KMS-11 (cell line): ENCODE measurements around the gene GARS1.

ENCODE experiments used
- H2AFZ ChIP-seq: fragments of 200-600 bp; sonication (generic); 2 replicates; pipeline ENCODE4 v1.6.1; 2016; ENCODE audit warnings: antibody characterized with exemption, mixed run types, low read depth
- H3K27ac ChIP-seq: fragments of 200-600 bp; sonication (generic); 2 replicates; pipeline ENCODE4 v1.6.1; 2016; ENCODE audit warnings: mild to moderate bottlenecking, mixed run types
- H3K27me3 ChIP-seq: fragments of 200-600 bp; sonication (generic); 2 replicates; pipeline ENCODE4 v1.6.1; 2017; ENCODE audit warnings: mild to moderate bottlenecking, low read depth, mixed run types, moderate library complexity; ENCODE audit not compliant: insufficient read depth
- H3K36me3 ChIP-seq: fragments of 200-600 bp; sonication (generic); 2 replicates; pipeline ENCODE4 v1.6.1; 2017; ENCODE audit warnings: mild to moderate bottlenecking, mixed run types; ENCODE audit not compliant: insufficient read depth
- H3K4me1 ChIP-seq: fragments of 200-600 bp; sonication (generic); 2 replicates; pipeline ENCODE4 v1.6.1; 2016; ENCODE audit warnings: mild to moderate bottlenecking, low read depth, mixed run types; ENCODE audit not compliant: poor library complexity, severe bottlenecking
- H3K4me2 ChIP-seq: fragments of 200-600 bp; sonication (generic); 2 replicates; pipeline ENCODE4 v1.7.0; 2016; ENCODE audit warnings: mild to moderate bottlenecking, mixed run types
- H3K4me3 ChIP-seq: fragments of 200-600 bp; sonication (generic); IDR thresholded peaks from 2 replicates; pipeline ENCODE4 v1.6.1; 2017; ENCODE audit warnings: low read depth, low read length, mixed read lengths; ENCODE audit not compliant: insufficient read depth
- H3K79me2 ChIP-seq: fragments of 200-600 bp; sonication (generic); 2 replicates; pipeline ENCODE4 v1.6.1; 2016; ENCODE audit warnings: low read depth, mixed run types; ENCODE audit not compliant: insufficient read depth
- H3K9ac ChIP-seq: fragments of 200-600 bp; sonication (generic); 2 replicates; pipeline ENCODE4 v1.6.1; 2016; ENCODE audit warnings: mild to moderate bottlenecking, mixed run types
- H4K20me1 ChIP-seq: fragments of 200-600 bp; sonication (generic); 2 replicates; pipeline ENCODE4 v1.6.1; 2016; ENCODE audit warnings: mild to moderate bottlenecking, mixed run types; ENCODE audit not compliant: insufficient read depth
- CTCF ChIP-seq: fragments of 200-600 bp; sonication (generic); conservative IDR thresholded peaks from 2 replicates; pipeline ENCODE4 v1.6.1; 2017; ENCODE audit warnings: low read depth, mild to moderate bottlenecking, antibody characterized with exemption, low read length, moderate library complexity, mixed read lengths

The GARS1 gene

GRCh38 chr7:30630986-30631385 lies 36.3 kb downstream of the GARS1 start:
- H3K4me3 ChIP-seq, result no peak overlapping the region
- H3K79me2 ChIP-seq, result no peaks in the 10 kb centered on the region
- peaks cover 7% of the 10 kb centered on the region for H3K4me1 ChIP-seq
- no peak overlapping the region for H3K9ac ChIP-seq
- H3K4me2 ChIP-seq, result no peak overlapping the region
- H2AFZ ChIP-seq, result no peak overlapping the region
- H4K20me1 ChIP-seq, result no peaks in the 10 kb centered on the region
- TF ChIP-seq CTCF, result no peak
- peak overlapping the region; percentile 15; the same call in 1 of the 2 replicates for H3K27ac ChIP-seq
- H3K27me3 ChIP-seq, result no peaks in the 10 kb centered on the region
- H3K36me3 ChIP-seq, result peaks cover 8% of the 10 kb centered on the region; the same call in 1 of the 2 replicates

GRCh38 chr7:30633223-30633622 lies 38.5 kb downstream of the GARS1 start:
- peaks cover 7% of the 10 kb centered on the region; the same call in 1 of the 2 replicates for H3K36me3 ChIP-seq
- no peaks in the 10 kb centered on the region for H3K27me3 ChIP-seq
- H3K9ac ChIP-seq, result no peak overlapping the region
- no peak for TF ChIP-seq CTCF
- H4K20me1 ChIP-seq, result no peaks in the 10 kb centered on the region
- no peaks in the 10 kb centered on the region for H3K79me2 ChIP-seq
- H3K27ac ChIP-seq, result no peak overlapping the region
- no peak overlapping the region for H3K4me3 ChIP-seq
- no peak overlapping the region for H2AFZ ChIP-seq
- peaks cover 7% of the 10 kb centered on the region for H3K4me1 ChIP-seq
- H3K4me2 ChIP-seq, result no peak overlapping the region

- TF ChIP-seq CTCF, result no peak
- H3K36me3 ChIP-seq, result peaks cover 7% of the 10 kb centered on the region; the same call in 1 of the 2 replicates
- no peak overlapping the region for H2AFZ ChIP-seq
- no peak overlapping the region for H3K4me2 ChIP-seq
- H4K20me1 ChIP-seq, result no peaks in the 10 kb centered on the region
- no peak overlapping the region for H3K9ac ChIP-seq
- H3K79me2 ChIP-seq, result no peaks in the 10 kb centered on the region
- no peaks in the 10 kb centered on the region for H3K27me3 ChIP-seq
- no peak overlapping the region for H3K4me3 ChIP-seq
- no peak overlapping the region for H3K27ac ChIP-seq
- peaks cover 7% of the 10 kb centered on the region for H3K4me1 ChIP-seq
Measured at GRCh38 chr7:30634193-30634626, 39.5 kb downstream of the GARS1 start.

- H3K4me1 ChIP-seq, result peaks cover 7% of the 10 kb centered on the region
- no peak for TF ChIP-seq CTCF
- H3K4me3 ChIP-seq, result no peak overlapping the region
- no peaks in the 10 kb centered on the region for H3K79me2 ChIP-seq
- H2AFZ ChIP-seq, result no peak overlapping the region
- no peak overlapping the region for H3K4me2 ChIP-seq
- H3K27ac ChIP-seq, result no peak overlapping the region
- H3K27me3 ChIP-seq, result no peaks in the 10 kb centered on the region
- H4K20me1 ChIP-seq, result no peaks in the 10 kb centered on the region
- no peak overlapping the region for H3K9ac ChIP-seq
- H3K36me3 ChIP-seq, result peaks cover 7% of the 10 kb centered on the region; the same call in 1 of the 2 replicates
Measured at GRCh38 chr7:30634634-30635201, 40.0 kb downstream of the GARS1 start.
